ENCODE data around the gene PRRT1B. TPM values are rescaled to one million over a fixed set of nuclear protein-coding genes. Genes with fewer than 3 reads are reported as not detected.

PRRT1B gene
- total and polyA plus RNA-seq, 2 experiments from 2014 or later: 0.24 TPM; not detected in 1

GRCh38 chr9:131597246-131597645 is 51.9 kb downstream of the PRRT1B start:
- DNase-seq (ENCODE audit: low spot score) (no peak), ATAC-seq (no peak)
- Histone ChIP-seq H2AFZ (no peak overlapping the region), H3F3A (replicated peaks; ENCODE audit: low read depth) (no peaks in the 10 kb centered on the region), H3K4me2 (no peak overlapping the region), H3K4me1 (ENCODE audit: insufficient read depth) (no peaks in the 10 kb centered on the region), H3K27me3 (ENCODE audit: insufficient read depth) (no peaks in the 10 kb centered on the region), H3K27ac (ENCODE audit: low read depth) (no peak overlapping the region), H3K36me3 (ENCODE audit: insufficient read depth) (no peaks in the 10 kb centered on the region; the same call in 1 of the 2 replicates), H3K9me2 (ENCODE audit: insufficient read depth) (no peaks in the 10 kb centered on the region), H3K79me2 (replicated peaks; ENCODE audit: insufficient read depth) (no peaks in the 10 kb centered on the region), H3K4me3 (no peak overlapping the region), H4K20me1 (replicated peaks; ENCODE audit: insufficient read depth) (no peaks in the 10 kb centered on the region)
- Mint-ChIP-seq H3K4me3 (no peak overlapping the region), H3K27me3 (ENCODE audit: insufficient read depth, low read depth, poor library complexity) (peaks cover 5% of the 10 kb centered on the region), H3K9me3 (no peaks in the 10 kb centered on the region), H3K4me1 (no peaks in the 10 kb centered on the region), H3K36me3 (ENCODE audit: low read depth) (peaks cover 25% of the 10 kb centered on the region), H3K27ac (no peak overlapping the region)
- TF ChIP-seq CTCF (conservative IDR thresholded peaks at IDR 0.05; ENCODE audit: low read depth in 2 of 2) (no peak), JUNB (IDR thresholded peaks at IDR 0.05; ENCODE audit: unreplicated experiment) (no peak), EZH2 (IDR thresholded peaks at IDR 0.05; ENCODE audit: low read depth, unreplicated experiment) (no peak)

- Histone ChIP-seq H3K79me2 (replicated peaks; ENCODE audit: insufficient read depth) (no peaks in the 10 kb centered on the region), H3K27me3 (ENCODE audit: insufficient read depth) (no peaks in the 10 kb centered on the region), H4K20me1 (replicated peaks; ENCODE audit: insufficient read depth) (no peaks in the 10 kb centered on the region), H3K4me2 (no peak overlapping the region), H3F3A (replicated peaks; ENCODE audit: low read depth) (no peaks in the 10 kb centered on the region), H3K4me1 (ENCODE audit: insufficient read depth) (no peaks in the 10 kb centered on the region), H3K27ac (ENCODE audit: low read depth) (no peak overlapping the region), H3K36me3 (ENCODE audit: insufficient read depth) (no peaks in the 10 kb centered on the region; the same call in 1 of the 2 replicates), H2AFZ (no peak overlapping the region), H3K4me3 (no peak overlapping the region), H3K9me2 (ENCODE audit: insufficient read depth) (no peaks in the 10 kb centered on the region)
- Mint-ChIP-seq H3K36me3 (ENCODE audit: low read depth) (peaks cover 25% of the 10 kb centered on the region), H3K27ac (no peak overlapping the region), H3K4me3 (no peak overlapping the region), H3K9me3 (no peaks in the 10 kb centered on the region), H3K4me1 (no peaks in the 10 kb centered on the region), H3K27me3 (ENCODE audit: insufficient read depth, low read depth, poor library complexity) (peaks cover 5% of the 10 kb centered on the region)
- ATAC-seq (no peak), DNase-seq (ENCODE audit: low spot score) (no peak)
- TF ChIP-seq ZNF462 (CRISPR knock-in tag; IDR thresholded peaks at IDR 0.05): no peak
- no peak for TF ChIP-seq EZH2 (IDR thresholded peaks at IDR 0.05; ENCODE audit: low read depth, unreplicated experiment)
- no peak for TF ChIP-seq CTCF (conservative IDR thresholded peaks at IDR 0.05; ENCODE audit: low read depth in 2 of 2)
- no peak for TF ChIP-seq ZNF114 (CRISPR knock-in tag; IDR thresholded peaks at IDR 0.05)
- no peak for TF ChIP-seq POLR2AphosphoS5 (IDR thresholded peaks at IDR 0.05; ENCODE audit: low read depth)
- TF ChIP-seq NANOG (IDR thresholded peaks at IDR 0.05; ENCODE audit: borderline replicate concordance): no peak
- no peak for TF ChIP-seq REST (IDR thresholded peaks at IDR 0.05; ENCODE audit: unreplicated experiment)
Observed at GRCh38 chr9:131598121-131598520, 52.8 kb downstream of the PRRT1B start.

All from GM23338 (cell line).